ENCODE results near the gene SMIM45.

The SMIM45 gene

DNA sequence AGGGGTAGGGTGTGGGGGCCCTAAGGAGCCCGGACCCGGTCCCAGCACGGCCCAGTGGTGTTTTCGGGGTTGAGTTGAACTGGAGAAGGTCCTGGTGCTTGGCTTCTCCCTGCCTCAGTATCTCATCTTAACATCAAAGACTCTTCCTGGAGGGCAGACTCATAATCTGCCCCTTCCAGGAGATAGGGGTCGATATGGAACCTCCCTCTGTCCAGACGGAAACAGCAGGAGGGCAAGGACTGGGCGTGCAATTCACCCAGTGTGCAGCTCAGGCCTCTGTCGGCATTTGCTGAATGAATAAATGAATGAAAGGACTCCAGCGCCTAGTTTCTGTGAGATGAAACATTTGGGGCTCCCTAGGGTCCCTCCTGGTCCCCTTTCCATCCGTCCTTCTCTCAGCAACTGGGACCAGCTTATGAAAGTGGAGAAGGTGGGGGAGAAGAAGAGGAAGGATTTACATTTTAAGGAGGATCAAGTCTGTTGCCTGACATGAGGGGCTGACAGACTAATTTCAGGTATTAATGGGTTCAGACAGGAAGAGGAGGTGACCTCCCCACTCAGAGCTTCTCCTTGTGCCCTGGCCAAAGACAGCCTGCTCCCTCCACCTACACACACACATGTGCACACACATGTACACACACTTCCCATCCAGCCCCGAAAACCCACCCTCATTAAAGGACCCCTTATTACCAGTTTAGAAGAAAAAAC, 36.0 kb upstream of the SMIM45 start:
- DNase-seq = peak; percentile 36

DNA sequence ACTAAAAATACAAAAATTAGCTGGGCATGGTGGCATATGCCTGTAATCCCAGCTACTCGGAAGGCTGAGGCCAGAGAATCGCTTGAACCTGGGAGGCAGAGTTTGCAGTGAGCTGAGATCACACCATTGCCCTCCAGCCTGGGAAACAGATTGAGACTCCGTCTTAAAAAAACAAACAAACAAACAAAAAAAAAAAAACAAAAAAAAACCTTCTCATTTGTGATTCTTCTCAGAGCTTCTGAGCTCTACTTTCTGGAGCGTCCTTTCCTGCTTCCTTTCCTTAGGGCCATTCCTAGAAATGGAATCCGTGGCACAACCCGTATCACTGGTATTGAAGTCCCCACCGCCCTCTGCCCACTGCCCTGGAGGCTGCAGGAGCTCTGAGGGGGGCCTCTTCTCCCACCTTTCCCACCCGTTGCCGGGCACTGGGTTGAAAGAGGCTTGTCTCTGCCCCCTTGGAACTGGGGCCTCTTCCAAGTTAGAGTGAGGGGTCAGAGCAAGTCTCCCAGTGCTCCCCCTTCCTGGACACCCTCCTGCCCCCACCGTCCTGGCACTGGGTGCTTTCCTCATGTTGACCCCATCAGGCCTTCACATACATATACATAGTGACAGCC, 35.1 kb upstream of the SMIM45 start:
- no peak for DNase-seq

DNA sequence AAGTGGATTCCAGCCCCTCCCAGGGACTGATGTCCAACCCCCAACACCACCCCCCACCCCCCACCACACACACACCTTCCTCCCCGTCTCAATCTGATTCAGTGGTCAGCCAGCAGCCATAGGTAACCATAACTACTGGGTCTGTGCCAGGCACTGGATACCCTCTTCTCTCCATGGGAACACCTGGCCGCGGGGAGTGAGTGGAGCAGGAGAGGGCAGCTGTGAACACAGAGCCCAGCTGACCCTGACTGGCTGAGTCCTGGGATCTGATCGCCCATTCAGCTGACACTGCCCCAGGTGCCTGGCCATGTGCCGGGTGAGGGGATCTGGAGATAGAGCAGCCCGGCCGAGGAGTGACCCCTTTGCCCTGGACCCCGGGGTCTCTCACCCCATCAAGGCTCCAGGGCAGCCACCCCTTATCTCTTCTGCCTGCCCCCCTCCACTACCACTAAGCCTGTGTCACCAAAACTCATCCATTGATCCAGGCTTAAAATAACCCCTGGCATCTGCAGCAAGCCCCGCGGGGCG, 34.5 kb upstream of the SMIM45 start:
- DNase-seq = no peak

DNA sequence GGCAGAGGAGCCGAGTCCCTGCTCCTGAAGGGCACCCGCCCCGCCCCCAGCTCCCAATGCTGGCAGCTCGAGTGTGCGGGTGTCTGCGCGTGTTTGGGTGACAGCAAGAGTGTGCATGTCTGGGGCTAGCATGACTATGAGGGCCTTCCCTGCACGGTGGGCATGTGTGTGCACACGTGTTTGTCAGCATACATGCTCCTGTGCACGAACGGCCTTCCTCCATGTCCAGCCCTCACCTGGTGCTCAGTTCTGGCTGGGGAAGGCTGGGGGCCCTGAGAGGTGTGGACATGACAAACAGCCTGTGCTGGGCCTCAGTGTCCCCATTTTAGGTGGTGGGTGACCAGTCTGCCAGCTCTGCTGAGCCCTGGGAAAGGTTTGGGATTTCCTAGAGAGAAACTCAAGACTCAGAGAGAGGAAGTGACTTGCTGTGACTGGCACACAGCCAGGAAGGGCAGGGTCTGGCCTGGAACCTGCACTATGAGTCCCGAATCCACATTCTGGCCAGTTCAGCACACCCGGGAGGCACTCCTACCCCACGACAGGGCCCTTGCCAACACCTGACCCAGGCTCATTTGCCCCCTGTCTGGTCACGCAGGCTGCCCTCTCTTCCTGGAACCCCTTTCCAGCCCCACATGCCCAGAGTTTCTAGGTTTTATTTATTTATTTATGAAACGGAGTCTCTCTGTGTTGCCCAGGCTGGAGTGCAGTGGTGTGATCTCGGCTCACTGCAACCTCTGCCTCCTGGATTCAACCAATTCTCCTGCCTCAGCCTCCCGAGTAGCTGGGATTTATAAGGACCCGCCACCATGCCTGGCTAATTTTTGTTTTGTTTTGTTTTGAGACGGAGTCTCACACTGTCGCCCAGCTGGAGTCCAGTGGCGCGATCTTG, 33.8 kb upstream of the SMIM45 start:
- DNase-seq = peak; percentile 27

DNA sequence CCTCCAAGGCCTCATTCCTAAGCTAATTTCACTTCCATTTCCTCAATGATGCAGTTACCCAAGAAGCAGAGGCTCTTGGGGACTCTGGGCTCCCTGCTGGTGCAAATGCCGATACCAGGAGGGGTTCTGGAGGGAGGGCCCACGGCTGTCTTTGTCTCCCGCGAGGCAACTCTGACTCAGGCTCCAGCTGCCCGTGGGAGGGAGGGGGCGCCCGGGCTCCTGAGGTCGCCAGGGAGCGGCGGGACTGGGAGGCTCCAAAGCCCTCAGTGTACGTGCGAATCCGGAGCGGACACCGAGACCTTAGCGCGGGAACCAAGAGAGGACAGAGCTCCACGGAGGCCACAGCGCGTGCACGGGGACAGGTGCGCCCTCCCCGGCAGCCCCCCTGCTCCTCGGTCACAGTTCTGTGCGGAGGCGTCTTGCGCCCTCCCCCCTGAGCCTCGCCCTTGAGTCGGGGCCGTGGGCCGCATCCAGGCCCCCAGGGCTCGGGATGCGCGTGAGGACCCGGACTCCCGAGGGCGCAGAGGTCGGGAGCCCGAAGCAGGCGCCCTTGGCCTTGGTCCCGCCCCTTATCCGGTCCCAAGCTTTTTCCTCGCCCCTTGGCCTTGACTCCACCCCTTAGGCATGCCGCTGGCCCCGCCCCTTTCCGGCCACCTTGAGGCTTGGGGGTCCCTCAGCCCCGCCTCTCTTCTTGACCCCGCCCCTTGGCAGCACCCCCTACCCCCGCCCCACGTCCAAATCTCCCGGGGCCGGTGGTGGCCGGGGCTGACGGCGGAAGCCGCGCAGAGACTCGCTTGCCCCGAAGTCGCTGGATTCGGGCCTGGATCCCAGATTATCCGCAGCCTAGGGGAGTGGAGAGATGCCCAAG, 32.4 kb upstream of the SMIM45 start:
- DNase-seq = peak; percentile 75

DNA sequence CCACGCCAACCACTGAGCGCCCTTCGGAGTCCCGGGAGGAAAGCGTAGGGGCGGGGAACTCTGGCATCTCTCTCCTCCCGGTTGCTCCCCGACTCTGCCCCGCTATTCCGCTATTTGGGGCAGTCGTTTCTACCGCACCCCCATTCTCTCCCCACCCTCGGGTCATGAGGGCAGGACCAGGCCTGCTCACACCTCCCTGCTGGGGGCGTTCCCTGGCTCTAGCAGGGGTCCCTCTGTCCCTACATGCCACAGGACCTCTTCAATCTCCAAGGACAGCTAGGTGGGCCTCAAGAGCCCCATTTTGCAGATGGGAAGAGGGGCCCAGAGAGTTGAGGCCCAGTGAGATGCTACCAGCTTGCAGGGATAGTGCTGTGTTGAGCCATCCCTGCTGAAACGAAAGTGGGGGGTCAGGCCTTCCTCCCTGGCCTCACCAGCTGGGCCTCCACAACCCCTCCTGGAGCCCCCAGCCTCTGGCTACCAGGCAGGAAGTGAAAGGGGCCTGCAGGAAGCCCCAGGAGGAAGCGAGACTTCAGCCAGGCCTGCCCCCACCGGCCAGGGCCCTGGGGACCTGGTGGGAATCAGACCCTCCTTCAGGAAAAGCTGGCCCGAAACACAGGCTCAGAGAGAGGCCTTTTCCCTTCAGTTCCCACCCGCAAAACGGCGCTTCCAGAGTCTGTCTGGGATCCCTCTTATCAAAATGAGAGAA, 31.5 kb upstream of the SMIM45 start:
- DNase-seq = no peak

DNA sequence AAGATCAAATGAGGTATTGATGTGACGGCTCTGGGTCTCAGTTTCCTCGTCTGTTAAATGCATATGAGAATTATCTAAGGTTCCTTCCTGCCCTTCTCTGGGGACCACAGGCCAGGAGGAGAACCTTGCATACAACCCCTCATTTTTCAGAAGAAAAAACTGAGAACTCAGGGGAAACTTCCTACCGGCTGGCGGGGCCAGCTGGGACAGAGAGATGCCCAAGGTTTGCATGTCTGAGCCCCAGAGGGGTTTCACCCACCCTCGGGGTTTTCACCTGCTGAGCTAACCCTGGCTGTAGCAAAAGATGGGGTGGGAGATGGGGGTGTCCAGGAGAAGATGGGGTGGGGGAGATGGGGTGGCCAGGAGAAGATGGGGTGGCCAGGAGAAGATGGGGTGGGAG, 29.6 kb upstream of the SMIM45 start:
- no peak for DNase-seq

DNA sequence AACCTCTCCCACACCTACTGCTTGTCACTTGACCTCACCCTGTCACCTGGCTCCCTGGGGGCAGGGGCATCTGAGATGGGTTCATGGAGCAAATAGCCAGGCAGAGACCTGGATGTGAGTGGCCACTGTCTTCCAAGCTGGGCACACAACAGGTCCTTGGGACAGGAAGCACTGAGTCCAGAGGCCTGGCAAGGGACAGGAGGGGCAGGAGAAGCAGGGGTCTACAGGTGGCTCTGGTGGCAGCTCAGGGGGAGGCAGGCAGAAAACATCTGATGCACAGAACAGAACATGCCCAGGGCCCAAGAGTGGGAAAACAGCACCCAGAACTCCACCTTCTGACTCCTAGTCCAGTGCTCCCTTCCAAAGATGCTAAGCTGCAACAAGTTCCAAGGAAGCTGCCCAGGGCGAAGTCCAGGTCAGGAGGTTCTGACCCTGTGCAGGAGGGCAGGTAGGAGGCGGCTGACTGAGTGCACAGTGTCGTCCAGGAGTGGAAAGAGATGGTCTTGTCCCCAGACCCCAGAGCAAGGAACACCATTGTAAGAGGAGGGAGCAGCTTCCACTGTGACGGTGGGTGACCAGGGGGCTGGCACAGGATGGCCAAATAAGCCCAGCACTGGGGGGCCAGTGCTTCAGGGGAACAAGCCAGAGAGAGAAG, 28.9 kb upstream of the SMIM45 start:
- DNase-seq = no peak

DNA sequence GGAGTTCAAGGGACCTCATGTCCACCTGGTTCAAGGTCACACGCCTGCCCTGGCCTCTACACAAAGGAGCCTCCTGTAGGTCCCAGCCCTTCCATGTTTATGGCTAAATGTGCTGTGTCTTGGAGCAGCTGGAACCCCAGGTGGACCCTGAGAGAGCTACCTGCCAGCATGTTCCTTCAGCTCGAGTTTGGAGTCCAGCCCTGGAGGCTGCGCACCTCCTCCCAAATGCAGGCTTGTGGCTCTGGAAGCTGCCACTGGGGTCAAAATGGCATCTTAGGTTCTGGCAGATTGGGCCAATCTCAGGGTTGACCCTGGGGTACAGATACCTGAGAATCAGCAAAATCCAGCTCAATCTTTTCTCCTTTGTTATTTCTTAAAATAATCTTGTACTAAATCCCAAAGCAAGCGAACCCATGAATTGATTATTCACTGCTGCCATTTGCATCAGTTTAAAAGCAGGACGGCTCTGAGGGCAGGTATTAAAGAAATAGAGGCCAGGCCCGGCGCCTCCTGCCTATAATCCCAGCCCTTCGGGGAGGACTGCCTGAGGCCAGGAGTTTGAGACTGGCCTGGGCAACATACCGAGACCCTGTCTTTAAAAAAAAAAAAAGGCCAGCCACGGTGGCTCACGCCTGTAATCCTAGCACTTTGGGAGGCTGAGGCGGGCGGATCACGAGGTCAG, 28.2 kb upstream of the SMIM45 start:
- DNase-seq = no peak

DNA sequence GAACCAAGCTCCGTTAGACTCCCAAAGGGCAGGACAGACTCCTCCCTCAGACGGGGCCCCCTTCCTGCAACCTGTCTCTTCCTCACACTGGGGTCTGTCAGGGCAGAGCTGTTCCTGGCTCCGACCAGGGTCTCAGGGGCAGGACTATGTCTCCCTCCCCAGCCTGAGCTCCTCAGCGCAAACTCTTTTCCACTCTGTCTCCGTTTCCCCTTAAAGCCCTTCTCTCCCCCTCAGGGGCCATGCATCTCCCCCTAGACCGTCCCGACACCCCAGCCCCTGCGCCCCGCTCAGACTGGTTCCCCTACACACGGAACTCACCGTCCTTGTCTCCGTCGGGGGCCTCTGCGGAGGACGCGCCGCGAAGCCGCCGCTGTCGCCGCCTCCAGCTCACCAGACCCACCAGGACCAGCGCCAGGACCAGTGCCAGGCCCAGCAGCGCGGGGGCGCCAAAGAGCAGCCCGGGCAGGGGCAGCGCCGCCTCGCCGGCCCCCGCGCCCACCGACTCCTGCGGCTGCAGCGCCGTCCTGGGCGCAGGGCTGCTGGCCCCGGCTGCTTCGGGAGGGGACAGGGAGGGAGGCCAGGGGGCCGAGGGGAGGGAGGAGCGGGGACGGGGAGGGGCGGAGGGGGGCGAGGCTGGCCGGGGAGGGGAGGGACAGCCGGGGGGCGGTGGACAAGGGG, 26.0 kb upstream of the SMIM45 start:
- DNase-seq = peak; percentile 79

DNA sequence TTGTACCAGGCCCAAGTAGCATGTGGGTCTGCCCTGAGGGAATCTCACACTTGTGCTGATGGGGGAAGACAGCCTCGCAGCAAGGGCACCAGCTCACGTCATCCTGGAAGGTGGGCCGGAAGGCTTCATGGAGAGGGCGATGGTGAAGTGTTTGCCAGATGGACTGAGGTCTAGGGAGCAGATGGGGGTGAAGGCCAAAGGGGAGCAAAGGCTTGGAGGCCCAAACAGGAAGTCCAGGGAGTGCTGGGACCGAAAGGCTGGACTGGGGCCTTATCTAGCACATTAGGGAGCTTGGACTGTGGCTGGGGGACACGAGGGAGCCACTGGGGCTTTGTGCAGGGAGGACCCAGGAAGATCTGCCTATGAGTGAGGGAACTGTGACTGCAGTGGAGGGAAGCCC, 24.1 kb upstream of the SMIM45 start:
- DNase-seq = no peak

DNA sequence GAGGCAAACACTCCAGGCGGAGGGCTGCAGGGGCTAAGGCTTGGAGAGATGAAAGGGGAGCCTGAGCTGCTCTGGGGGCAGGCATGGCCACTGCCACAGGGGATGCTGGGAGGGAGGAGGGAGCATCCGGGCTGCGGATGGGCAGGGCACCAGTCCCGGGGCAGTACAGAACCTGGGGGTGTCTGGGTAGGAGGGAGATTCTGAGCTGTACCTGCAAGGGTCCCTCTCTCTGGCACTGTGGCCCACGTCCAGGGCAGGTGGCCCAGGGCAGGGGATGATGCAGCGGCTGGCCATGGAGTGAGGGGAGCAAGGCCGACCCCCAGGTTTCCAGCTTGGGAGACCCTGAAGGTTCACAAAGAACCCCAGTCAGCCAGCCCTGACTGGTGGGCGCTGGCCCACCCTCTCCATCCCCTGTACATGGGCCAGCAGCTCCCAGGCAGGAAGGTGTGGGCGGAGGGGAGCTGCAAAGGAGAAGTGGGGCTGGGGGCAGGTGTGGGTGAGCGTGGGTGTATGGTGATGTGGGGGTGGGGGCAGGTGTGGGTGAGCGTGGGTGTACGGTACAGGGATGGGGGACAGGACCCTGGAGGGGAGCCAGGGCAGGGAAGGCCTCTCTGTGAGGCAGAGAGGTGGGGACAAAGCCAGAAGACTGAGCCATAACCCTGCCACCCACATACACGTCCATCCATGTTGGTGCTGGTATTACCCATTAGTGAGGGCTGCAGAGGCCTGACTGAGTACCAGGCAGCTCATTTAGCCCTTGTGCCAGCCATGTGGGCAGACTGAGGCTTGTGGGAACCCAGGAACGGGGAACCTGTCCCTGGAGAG, 23.1 kb upstream of the SMIM45 start:
- DNase-seq = no peak

DNA sequence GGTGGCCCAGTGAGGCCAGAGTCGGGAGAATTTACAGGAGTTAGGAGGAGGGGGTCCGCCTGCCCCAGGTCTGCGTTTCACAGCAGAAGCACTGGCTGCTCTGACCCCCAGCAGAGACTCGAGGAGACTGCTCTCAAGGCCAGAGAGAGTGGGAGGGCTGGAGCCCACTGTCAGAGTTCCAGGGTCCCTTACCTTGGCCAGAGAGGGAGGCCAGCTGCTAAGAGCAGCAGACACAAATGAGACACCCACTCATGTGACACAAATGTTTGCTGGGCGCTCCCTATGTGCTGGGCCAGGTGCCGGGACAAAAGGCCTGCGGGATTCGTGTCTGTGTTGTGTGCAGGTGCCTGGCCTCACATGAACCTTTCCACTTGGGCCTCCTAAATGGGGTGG, 22.5 kb upstream of the SMIM45 start:
- no peak for DNase-seq

DNA sequence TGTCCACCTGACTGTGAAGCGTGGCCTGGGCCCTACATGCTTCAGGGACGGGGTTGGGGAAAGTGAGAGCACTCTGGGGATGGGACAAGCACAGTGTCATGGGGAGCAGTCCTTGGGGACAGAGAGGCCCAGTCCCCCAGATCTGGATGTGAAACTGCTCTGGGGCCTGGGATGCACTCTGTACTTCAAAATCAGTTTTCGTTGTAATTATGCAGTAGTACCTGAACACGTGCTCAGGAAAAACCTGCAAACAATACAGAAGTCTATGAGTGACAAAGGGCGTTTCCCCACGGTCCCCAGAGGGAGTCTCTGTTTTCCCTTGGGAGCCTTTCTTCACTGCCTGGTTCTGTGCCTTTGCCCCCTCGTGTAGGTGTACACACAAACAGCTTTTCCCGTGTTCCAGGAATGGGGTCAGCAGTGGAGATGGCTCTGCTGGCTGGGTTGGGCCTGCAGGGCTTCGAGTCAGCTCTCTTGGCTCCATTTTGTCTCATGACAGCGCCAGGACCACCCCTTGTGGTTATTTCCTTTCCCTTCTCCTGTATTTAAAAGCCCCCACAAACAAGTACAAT, 20.2 kb upstream of the SMIM45 start:
- peak; percentile 9 for DNase-seq

DNA sequence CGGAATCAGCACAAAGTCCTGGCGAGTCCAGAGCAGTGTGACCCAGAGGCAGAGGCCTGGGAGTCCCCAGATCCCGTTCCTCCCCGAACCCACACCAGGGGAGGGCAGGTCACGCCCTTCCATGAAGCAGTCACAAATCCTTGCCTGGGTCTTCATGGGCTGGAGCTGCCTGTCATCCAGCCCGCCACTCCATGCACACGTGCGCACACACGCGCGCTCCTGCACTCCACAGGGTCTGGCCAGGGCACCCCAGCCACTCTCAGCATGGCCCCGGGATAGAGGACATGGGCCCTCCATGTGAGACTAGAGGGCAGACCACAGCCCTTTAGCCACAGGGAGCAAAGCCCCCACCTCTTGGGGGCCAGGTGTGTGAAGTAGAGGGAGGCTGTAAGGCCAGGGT, 19.6 kb upstream of the SMIM45 start:
- DNase-seq = no peak

DNA sequence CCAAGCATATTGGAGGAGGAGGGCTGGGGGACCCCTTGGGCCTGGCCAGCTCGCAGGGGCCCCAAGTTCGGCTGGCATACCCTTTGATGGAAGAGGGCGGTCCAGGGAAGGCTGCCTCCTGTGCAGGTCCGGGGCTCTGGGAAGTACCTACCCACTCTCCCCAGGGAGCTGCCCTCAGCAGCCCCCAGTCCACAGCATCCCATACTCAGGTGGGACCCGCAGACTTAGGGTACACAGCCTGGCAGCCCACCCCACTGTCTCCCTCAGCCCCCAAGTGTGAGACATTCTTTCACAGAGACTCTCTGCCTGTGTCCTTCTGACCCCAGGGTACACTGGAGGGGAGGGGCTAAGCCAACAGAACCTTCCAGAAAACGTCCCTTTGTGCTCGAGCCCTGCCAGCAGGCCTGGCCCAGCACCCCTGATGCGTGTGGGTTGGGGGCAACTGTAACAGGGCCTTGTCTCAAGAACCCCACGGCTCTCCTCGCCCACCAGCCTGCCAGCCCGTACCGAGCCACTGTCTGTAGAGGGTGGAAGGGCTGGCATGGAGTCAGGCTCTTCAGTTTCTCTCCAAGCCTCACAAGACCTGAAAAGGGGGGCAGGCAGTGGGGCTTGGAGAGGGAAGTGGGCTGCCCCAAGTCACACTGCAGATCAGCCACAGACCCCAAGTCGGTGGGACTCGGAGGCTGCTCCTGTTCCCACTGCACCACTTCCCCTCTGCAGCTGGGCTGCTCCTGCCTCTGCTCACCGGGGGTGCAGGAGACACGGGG, 18.4 kb upstream of the SMIM45 start:
- DNase-seq = no peak

DNA sequence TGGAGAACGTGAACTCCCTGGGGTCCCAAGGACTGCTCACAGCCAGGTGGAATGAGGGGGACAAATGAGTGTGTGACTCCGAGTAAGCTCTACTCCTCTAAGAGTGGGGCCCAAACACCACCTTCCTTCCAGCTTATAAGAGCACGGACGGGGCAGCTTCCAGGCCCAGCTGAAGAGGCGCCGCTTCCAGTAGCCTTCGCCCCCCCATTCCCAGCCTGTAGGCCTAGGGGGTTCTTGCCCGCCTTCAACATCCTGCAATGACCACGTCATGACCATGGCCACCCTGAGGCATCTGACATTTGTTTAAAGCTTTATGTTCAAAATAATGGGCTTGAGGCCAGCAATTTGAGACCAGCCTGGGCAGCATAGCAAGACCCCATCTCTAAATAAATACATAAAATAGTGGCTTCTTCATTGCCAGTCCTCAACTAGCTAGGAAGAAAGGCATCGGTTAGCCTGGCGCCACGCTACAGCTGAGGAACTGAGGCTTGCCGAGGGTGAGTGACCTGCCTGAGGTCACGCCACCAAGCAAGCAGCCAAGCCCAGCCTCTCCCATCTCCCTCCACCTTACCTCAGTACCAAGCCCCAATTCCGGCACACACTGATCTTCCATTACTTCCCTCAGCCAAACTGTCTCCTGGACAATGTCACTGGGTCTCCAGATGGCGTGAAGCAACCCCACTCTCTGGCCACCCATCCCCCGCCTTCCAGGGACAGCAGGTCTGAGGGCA, 17.5 kb upstream of the SMIM45 start:
- no peak for DNase-seq

DNA sequence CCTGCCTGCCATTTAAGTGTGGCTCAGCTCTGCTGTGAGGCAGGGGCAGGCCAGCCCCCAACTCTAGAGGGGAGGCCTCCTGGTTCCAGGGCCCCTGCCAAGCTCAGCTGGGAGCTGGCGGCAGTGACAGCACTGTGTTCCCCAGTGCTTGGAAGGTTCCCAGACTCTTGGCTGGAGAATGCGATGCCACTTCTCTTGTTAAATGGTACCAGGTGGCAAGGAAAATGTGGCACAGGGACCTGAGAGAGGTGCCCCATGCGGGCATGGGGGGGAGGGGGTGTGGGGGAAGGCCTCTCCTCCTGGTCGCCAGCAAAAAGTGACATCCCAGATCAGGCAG, 17.0 kb upstream of the SMIM45 start:
- DNase-seq = no peak

All from NCI-H82 (cell line).